Glutamatergic neuron (in vitro differentiated cells): ENCODE data around the gene KIF3A. TPM values are rescaled to one million over a fixed set of nuclear protein-coding genes. Genes with fewer than 3 reads are reported as not detected.
A peak's percentile ranks its signal among the peaks of the same experiment; 100 is the strongest.

Experiments
- DNase-seq: peaks from one replicate; pipeline ENCODE4 v3.0.0; 2022
- H3K27ac Mint-ChIP-seq: one replicate; pipeline ENCODE4 v1.8.0; 2020; ENCODE audit warnings: mild to moderate bottlenecking, mixed read lengths, inconsistent platforms; ENCODE audit not compliant: unreplicated experiment
- H3K27me3 Mint-ChIP-seq: one replicate; pipeline ENCODE4 v1.8.0; 2020; ENCODE audit warnings: mild to moderate bottlenecking, moderate library complexity, mixed read lengths, inconsistent platforms; ENCODE audit not compliant: unreplicated experiment
- H3K36me3 Mint-ChIP-seq: one replicate; pipeline ENCODE4 v1.8.0; 2020; ENCODE audit warnings: mild to moderate bottlenecking, mixed read lengths, inconsistent platforms; ENCODE audit not compliant: unreplicated experiment
- H3K4me1 Mint-ChIP-seq: one replicate; pipeline ENCODE4 v1.8.0; 2020; ENCODE audit warnings: mild to moderate bottlenecking, low read depth, mixed read lengths, inconsistent platforms; ENCODE audit not compliant: unreplicated experiment
- H3K4me3 Mint-ChIP-seq: one replicate; pipeline ENCODE4 v1.8.0; 2020; ENCODE audit warnings: mild to moderate bottlenecking, mixed read lengths, inconsistent platforms; ENCODE audit not compliant: unreplicated experiment
- H3K9me3 Mint-ChIP-seq: one replicate; pipeline ENCODE4 v1.8.0; 2020; ENCODE audit warnings: mild to moderate bottlenecking, moderate library complexity, mixed read lengths, inconsistent platforms; ENCODE audit not compliant: unreplicated experiment
- total RNA-seq: library from RNA; stranded (reverse); fragmentation: NEBNext Ultra II Directional; extraction: Animal tissue kit (Norgen Biotek cat#: 25700); gene quantifications from one replicate; pipeline ENCODE4 v1.2.1, GENCODE V29; 2021; ENCODE audit not compliant: unreplicated experiment
- TF ChIP-seq, protein P1 (sequence below): fragments of 200-600 bp; sonication (generic); IDR thresholded peaks from one replicate; pipeline ENCODE4 v1.5.0; 2021; ENCODE audit not compliant: partially characterized antibody, unreplicated experiment

KIF3A gene
- total RNA-seq, 1 donor from 2014 or later = 42.4 TPM

DNA sequence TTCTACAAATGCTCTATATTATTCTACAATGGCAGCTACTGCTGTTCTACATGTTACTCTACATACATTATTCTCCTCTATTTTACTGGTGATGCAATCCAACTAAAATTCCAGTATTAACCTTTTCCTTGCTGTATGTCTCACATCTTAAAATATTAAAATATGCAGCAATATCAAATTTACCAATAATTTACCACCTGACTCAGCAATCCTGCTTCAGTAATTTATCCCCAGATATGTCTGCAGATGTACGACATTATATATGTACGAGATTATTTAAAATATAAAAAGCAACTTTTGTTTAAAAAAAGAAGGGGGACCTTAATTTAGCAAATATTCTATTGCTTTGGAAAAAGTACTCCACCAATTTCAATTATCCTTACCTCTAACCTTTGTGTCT is 11.6 kb downstream of the KIF3A start:
- Mint-ChIP-seq H3K36me3 (no peaks in the 10 kb centered on the region), H3K27me3 (no peaks in the 10 kb centered on the region), H3K9me3 (no peaks in the 10 kb centered on the region), H3K4me3 (no peak overlapping the region), H3K27ac (no peak overlapping the region), H3K4me1 (no peaks in the 10 kb centered on the region)
- TF ChIP-seq, protein P1, sequence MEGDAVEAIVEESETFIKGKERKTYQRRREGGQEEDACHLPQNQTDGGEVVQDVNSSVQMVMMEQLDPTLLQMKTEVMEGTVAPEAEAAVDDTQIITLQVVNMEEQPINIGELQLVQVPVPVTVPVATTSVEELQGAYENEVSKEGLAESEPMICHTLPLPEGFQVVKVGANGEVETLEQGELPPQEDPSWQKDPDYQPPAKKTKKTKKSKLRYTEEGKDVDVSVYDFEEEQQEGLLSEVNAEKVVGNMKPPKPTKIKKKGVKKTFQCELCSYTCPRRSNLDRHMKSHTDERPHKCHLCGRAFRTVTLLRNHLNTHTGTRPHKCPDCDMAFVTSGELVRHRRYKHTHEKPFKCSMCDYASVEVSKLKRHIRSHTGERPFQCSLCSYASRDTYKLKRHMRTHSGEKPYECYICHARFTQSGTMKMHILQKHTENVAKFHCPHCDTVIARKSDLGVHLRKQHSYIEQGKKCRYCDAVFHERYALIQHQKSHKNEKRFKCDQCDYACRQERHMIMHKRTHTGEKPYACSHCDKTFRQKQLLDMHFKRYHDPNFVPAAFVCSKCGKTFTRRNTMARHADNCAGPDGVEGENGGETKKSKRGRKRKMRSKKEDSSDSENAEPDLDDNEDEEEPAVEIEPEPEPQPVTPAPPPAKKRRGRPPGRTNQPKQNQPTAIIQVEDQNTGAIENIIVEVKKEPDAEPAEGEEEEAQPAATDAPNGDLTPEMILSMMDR = no peak
- no peak for DNase-seq

DNA sequence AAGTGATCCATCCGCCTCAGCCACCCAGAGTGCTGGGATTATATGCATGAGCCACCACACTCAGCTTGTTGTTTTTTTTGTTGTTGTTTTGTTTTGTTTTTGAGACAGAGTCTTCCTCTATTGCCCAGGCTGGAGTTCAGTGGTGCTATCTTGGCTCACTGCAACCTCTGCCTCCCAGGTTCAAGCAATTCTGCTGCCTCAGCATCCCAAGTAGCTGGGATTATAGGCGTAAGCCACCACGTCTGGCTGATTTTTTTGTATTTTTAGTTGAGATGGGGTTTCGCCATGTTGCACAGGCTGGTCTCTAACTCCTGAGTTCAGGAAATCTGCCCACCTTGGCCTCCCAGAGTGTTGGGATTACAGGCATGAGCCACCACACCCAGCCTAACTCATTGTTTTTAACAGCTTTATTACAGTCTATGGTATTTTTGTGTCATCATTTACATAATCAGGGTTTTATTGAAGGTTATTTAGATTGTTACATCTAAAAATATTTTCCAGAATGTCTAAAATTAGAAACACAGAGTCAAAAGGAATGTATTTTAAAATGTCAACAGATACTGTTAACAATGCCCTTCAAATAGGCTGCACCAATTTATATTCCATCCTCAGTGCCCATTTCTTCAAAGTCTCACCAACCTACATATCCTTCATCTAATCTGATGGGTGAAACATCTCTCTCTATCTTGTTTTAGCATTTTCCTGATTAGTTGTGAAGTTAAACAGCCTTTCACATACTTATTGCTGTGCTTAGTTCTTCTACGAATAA is 18.6 kb downstream of the KIF3A start:
- no peak overlapping the region for H3K27ac Mint-ChIP-seq
- no peaks in the 10 kb centered on the region for H3K36me3 Mint-ChIP-seq
- no peak for DNase-seq
- no peak overlapping the region for H3K4me3 Mint-ChIP-seq
- H3K9me3 Mint-ChIP-seq = no peaks in the 10 kb centered on the region
- TF ChIP-seq, protein P1 = no peak
- H3K27me3 Mint-ChIP-seq = peaks cover 1% of the 10 kb centered on the region
- H3K4me1 Mint-ChIP-seq = no peaks in the 10 kb centered on the region

DNA sequence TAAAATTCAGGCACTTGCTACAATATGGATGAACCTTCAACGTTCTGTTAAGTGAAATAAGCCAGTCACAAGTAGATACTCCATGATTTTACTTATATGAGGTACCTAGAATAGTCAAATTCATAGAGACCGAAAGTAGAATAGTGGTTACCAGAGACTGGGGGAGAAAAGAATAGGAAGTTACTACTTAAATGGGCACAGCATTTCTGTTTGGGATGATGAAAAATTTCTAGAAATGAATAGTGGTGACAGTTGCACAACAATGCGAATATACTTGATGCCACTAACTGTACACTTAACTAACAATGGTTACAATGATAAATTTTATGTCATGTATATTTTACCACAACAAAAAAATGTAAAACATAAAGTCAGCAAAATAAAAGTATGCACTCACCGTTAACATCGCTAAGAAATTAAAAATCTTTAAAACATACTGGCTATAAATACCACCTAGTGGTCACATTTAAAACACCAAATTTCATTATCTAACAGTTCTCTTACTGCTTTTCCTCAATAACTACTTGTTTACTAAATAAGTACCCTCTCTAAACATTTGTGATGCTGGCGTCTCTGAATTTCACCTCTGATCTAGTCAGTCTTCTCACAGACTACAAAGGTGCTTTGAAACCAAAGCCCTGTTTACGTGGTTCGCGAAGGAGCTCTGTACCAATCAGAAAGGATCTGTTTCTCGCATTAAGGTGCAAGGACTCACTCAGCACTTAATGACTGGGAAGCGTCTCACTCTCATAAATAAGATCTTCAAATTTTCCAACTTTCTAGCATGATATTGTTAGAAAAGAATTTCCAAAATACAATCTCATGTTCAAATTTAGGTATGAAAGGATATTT is 22.7 kb downstream of the KIF3A start:
- Mint-ChIP-seq H3K27ac (no peak overlapping the region), H3K27me3 (peaks cover 1% of the 10 kb centered on the region), H3K36me3 (no peaks in the 10 kb centered on the region), H3K4me1 (no peaks in the 10 kb centered on the region), H3K4me3 (no peak overlapping the region), H3K9me3 (peaks cover 2% of the 10 kb centered on the region)
- no peak for DNase-seq
- TF ChIP-seq, protein P1 = peak; percentile 67

DNA sequence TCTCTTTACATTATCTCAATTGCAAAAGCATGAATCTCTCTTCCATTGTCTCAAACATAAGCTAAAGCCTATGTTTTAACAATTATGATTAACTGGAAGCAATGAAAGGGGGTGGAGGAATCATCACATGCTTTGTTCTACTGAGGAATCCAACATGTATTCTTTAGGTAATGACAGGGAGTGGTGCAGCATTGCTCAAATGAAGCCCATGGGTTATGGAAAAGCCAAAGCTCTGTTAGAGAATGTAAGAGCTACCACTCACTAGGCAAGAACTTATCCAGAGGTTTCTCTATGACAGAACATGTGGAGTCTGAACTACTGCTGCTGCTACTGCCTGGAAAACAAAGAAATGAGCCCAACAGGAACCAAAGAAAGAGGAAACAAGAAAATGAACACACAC is 28.7 kb downstream of the KIF3A start:
- TF ChIP-seq, protein P1 = no peak
- H3K27ac Mint-ChIP-seq = no peak overlapping the region
- no peak for DNase-seq
- no peak overlapping the region for H3K4me3 Mint-ChIP-seq
- peaks cover 2% of the 10 kb centered on the region for H3K9me3 Mint-ChIP-seq
- no peaks in the 10 kb centered on the region for H3K4me1 Mint-ChIP-seq
- no peaks in the 10 kb centered on the region for H3K36me3 Mint-ChIP-seq
- H3K27me3 Mint-ChIP-seq = no peaks in the 10 kb centered on the region

DNA sequence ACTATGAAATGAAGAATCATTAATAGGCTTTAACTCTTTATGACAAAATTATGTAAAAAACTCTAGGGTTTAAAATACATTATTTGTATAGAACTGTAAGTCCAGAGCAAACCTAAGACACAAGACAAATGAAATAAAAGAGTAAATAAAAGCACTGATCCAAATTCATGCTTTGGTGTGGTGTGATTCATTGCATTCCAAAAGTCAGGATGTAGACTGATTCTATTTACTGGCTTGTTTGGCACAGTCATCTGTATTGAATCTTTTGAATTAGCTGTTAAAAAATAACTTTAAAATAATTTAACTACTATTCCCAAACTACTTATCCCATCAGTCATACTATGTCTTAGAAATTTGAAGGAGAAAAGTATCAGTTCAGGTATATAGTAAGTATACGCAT is 32.5 kb downstream of the KIF3A start:
- H3K27ac Mint-ChIP-seq = no peak overlapping the region
- H3K4me3 Mint-ChIP-seq = no peak overlapping the region
- H3K4me1 Mint-ChIP-seq = no peaks in the 10 kb centered on the region
- TF ChIP-seq, protein P1 = no peak
- no peaks in the 10 kb centered on the region for H3K36me3 Mint-ChIP-seq
- H3K27me3 Mint-ChIP-seq = no peaks in the 10 kb centered on the region
- no peak for DNase-seq
- H3K9me3 Mint-ChIP-seq = no peaks in the 10 kb centered on the region
